Measurements from ENCODE around the gene TSPEAR.
A peak's percentile ranks its signal among the peaks of the same experiment; 100 is the strongest.
"Not testable (repeated sequence)": the region's sequence is repeated elsewhere in the genome, so short reads cannot be mapped to it uniquely, and the experiment has no call there.

Gene TSPEAR

GRCh38 chr21:44603109-44603875 is 108.1 kb downstream of the TSPEAR start:
- no peak for DNase-seq (ENCODE audit: low spot score)

GRCh38 chr21:44602463-44602850 is 108.9 kb downstream of the TSPEAR start:
- DNase-seq (ENCODE audit: low spot score), result no peak

GRCh38 chr21:44601596-44602462 is 109.5 kb downstream of the TSPEAR start:
- DNase-seq (ENCODE audit: low spot score), result no peak

GRCh38 chr21:44601091-44601490 is 110.3 kb downstream of the TSPEAR start:
- DNase-seq (ENCODE audit: low spot score), result not testable (repeated sequence)

GRCh38 chr21:44600118-44600978 is 111.0 kb downstream of the TSPEAR start, which contains the start of gene KRTAP10-7:
Gene KRTAP10-7 (plus strand): TSS chr21:44600597. CDS start chr21:44600622, 25 bp downstream.
- not testable (repeated sequence) for DNase-seq (ENCODE audit: low spot score)

GRCh38 chr21:44599264-44600029 is 111.9 kb downstream of the TSPEAR start:
- no peak for DNase-seq (ENCODE audit: low spot score)

- no peak for DNase-seq (ENCODE audit: low spot score)
These were observed 113.3 kb downstream of the TSPEAR start for GRCh38 chr21:44598061-44598460.

GRCh38 chr21:44596068-44596725 is 115.2 kb downstream of the TSPEAR start:
- DNase-seq (ENCODE audit: low spot score), result peak; percentile 87

GRCh38 chr21:44595524-44595923 is 115.8 kb downstream of the TSPEAR start:
- DNase-seq (ENCODE audit: low spot score), result no peak

- DNase-seq (ENCODE audit: low spot score), result no peak
These were observed 116.9 kb downstream of the TSPEAR start for GRCh38 chr21:44594406-44594916.

GRCh38 chr21:44593598-44594405 is 117.6 kb downstream of the TSPEAR start:
- DNase-seq (ENCODE audit: low spot score), result peak; percentile 65

- no peak for DNase-seq (ENCODE audit: low spot score)
These were observed 118.7 kb downstream of the TSPEAR start, which contains the start of gene KRTAP10-6 for GRCh38 chr21:44592446-44593311. Gene KRTAP10-6 (minus strand): TSS chr21:44592505. CDS start chr21:44592484, 21 bp downstream.

- not testable (repeated sequence) for DNase-seq (ENCODE audit: low spot score)
These were observed 119.6 kb downstream of the TSPEAR start for GRCh38 chr21:44591801-44592130.

GRCh38 chr21:44590897-44591800 is 120.2 kb downstream of the TSPEAR start:
- DNase-seq (ENCODE audit: low spot score), result not testable (repeated sequence)

- DNase-seq (ENCODE audit: low spot score), result no peak
These were observed 121.1 kb downstream of the TSPEAR start for GRCh38 chr21:44590311-44590721.

GRCh38 chr21:44589586-44590305 is 121.6 kb downstream of the TSPEAR start:
- no peak for DNase-seq (ENCODE audit: low spot score)

GRCh38 chr21:44589094-44589493 is 122.3 kb downstream of the TSPEAR start:
- DNase-seq (ENCODE audit: low spot score), result no peak
